Activated naive CD8-positive, alpha-beta T cell treated with anti-CD3 and anti-CD28 coated beads, Interleukin-2, amount 10 ng/mL, durations not matched to agents 7 days and 5 days (primary cell): Measurements from ENCODE around the gene KAZN. TPM values are rescaled to one million over a fixed set of nuclear protein-coding genes. Genes with fewer than 3 reads are reported as not detected.

Source experiments
- ATAC-seq: fragments of 150-1000 bp; cut with Tn5 transposase; one replicate; pipeline ENCODE4 v1.10.0; 2021; ENCODE audit warnings: low read depth, moderate library complexity
- POLR2A ChIA-PET: fragments of 350-600 bp; sonication (Branson Sonifier 250); formaldehyde crosslinking; loops from one replicate; lab custom pipeline; 2021; ENCODE audit warnings: antibody characterized with exemption; lab: Charles Lee
- DNase-seq: peaks from one replicate; pipeline ENCODE4 v3.0.0; 2021
- H3K27ac Mint-ChIP-seq: one replicate; pipeline ENCODE4 v1.8.0; 2022; ENCODE audit warnings: mild to moderate bottlenecking, mixed read lengths
- H3K27me3 Mint-ChIP-seq: one replicate; pipeline ENCODE4 v1.8.0; 2022; ENCODE audit warnings: mild to moderate bottlenecking, moderate library complexity, mixed read lengths
- H3K36me3 Mint-ChIP-seq: one replicate; pipeline ENCODE4 v1.8.0; 2021; ENCODE audit warnings: mild to moderate bottlenecking, mixed read lengths
- H3K4me1 Mint-ChIP-seq: one replicate; pipeline ENCODE4 v1.8.0; 2021; ENCODE audit warnings: mixed read lengths
- H3K4me3 Mint-ChIP-seq: one replicate; pipeline ENCODE4 v1.8.0; 2022; ENCODE audit warnings: mild to moderate bottlenecking, moderate library complexity, mixed read lengths
- H3K9me3 Mint-ChIP-seq: one replicate; pipeline ENCODE4 v1.8.0; 2021; ENCODE audit warnings: mixed read lengths
- total RNA-seq, 2 experiments: library from RNA; stranded (reverse); gene quantifications; one replicate each; pipeline ENCODE4 v1.2.3, GENCODE V29; 2021

Gene KAZN
- total RNA-seq, 2 experiments from 2014 or later = 0.91 to 1.4 TPM

GRCh38 chr1:15049067-15049466 lies 450.6 kb downstream of the KAZN start:
- no peaks in the 10 kb centered on the region for H3K9me3 Mint-ChIP-seq
- H3K36me3 Mint-ChIP-seq = no peaks in the 10 kb centered on the region
- DNase-seq = no peak
- POLR2A ChIA-PET = no interaction called here
- no peak overlapping the region for H3K27ac Mint-ChIP-seq
- no peak for ATAC-seq
- no peaks in the 10 kb centered on the region for H3K4me1 Mint-ChIP-seq
- H3K27me3 Mint-ChIP-seq = no peaks in the 10 kb centered on the region
- no peak overlapping the region for H3K4me3 Mint-ChIP-seq

- H3K27me3 Mint-ChIP-seq = no peaks in the 10 kb centered on the region
- H3K4me1 Mint-ChIP-seq = no peaks in the 10 kb centered on the region
- no peak overlapping the region for H3K4me3 Mint-ChIP-seq
- H3K27ac Mint-ChIP-seq = no peak overlapping the region
- POLR2A ChIA-PET = no interaction called here
- ATAC-seq (no peak), DNase-seq (no peak)
- no peaks in the 10 kb centered on the region for H3K36me3 Mint-ChIP-seq
- no peaks in the 10 kb centered on the region for H3K9me3 Mint-ChIP-seq
These were observed 453.5 kb downstream of the KAZN start for GRCh38 chr1:15051882-15052528.

- POLR2A ChIA-PET = no interaction called here
- Mint-ChIP-seq H3K9me3 (no peaks in the 10 kb centered on the region), H3K4me3 (no peak overlapping the region), H3K4me1 (no peaks in the 10 kb centered on the region), H3K36me3 (no peaks in the 10 kb centered on the region), H3K27ac (no peak overlapping the region), H3K27me3 (no peaks in the 10 kb centered on the region)
- ATAC-seq (no peak), DNase-seq (no peak)
These were observed 454.7 kb downstream of the KAZN start for GRCh38 chr1:15053153-15053552.

- no peaks in the 10 kb centered on the region for H3K27me3 Mint-ChIP-seq
- ATAC-seq = no peak
- POLR2A ChIA-PET = no interaction called here
- no peaks in the 10 kb centered on the region for H3K4me1 Mint-ChIP-seq
- H3K4me3 Mint-ChIP-seq = no peak overlapping the region
- H3K36me3 Mint-ChIP-seq = no peaks in the 10 kb centered on the region
- no peak for DNase-seq
- no peak overlapping the region for H3K27ac Mint-ChIP-seq
- H3K9me3 Mint-ChIP-seq = no peaks in the 10 kb centered on the region
These were observed 457.4 kb downstream of the KAZN start for GRCh38 chr1:15055736-15056415.

- H3K27ac Mint-ChIP-seq = no peak overlapping the region
- POLR2A ChIA-PET = no interaction called here
- no peak for DNase-seq
- H3K4me1 Mint-ChIP-seq = no peaks in the 10 kb centered on the region
- no peaks in the 10 kb centered on the region for H3K27me3 Mint-ChIP-seq
- no peaks in the 10 kb centered on the region for H3K9me3 Mint-ChIP-seq
- no peak for ATAC-seq
- H3K36me3 Mint-ChIP-seq = no peaks in the 10 kb centered on the region
- H3K4me3 Mint-ChIP-seq = no peak overlapping the region
These were observed 458.2 kb downstream of the KAZN start for GRCh38 chr1:15056515-15057285.

- H3K27ac Mint-ChIP-seq = no peak overlapping the region
- DNase-seq = no peak
These were observed 459.3 kb downstream of the KAZN start for GRCh38 chr1:15057834-15058233.

GRCh38 chr1:15058261-15058660 lies 459.8 kb downstream of the KAZN start:
- Mint-ChIP-seq H3K4me1 (no peaks in the 10 kb centered on the region), H3K36me3 (no peaks in the 10 kb centered on the region), H3K27ac (no peak overlapping the region), H3K4me3 (no peak overlapping the region), H3K27me3 (no peaks in the 10 kb centered on the region), H3K9me3 (peaks cover 2% of the 10 kb centered on the region)
- POLR2A ChIA-PET = no interaction called here
- ATAC-seq (no peak), DNase-seq (no peak)

More at GRCh38 chr1:15057834-15058233, 459.3 kb downstream of the KAZN start:
- no peaks in the 10 kb centered on the region for H3K4me1 Mint-ChIP-seq
- no peaks in the 10 kb centered on the region for H3K27me3 Mint-ChIP-seq
- H3K36me3 Mint-ChIP-seq = no peaks in the 10 kb centered on the region
- no peak overlapping the region for H3K4me3 Mint-ChIP-seq
- no peak for ATAC-seq
- peaks cover 2% of the 10 kb centered on the region for H3K9me3 Mint-ChIP-seq
- POLR2A ChIA-PET = no interaction called here

- no peaks in the 10 kb centered on the region for H3K36me3 Mint-ChIP-seq
- no peaks in the 10 kb centered on the region for H3K4me1 Mint-ChIP-seq
- ATAC-seq = no peak
- peaks cover 2% of the 10 kb centered on the region for H3K9me3 Mint-ChIP-seq
- no peak overlapping the region for H3K4me3 Mint-ChIP-seq
- POLR2A ChIA-PET = no interaction called here
- no peaks in the 10 kb centered on the region for H3K27me3 Mint-ChIP-seq
- DNase-seq = no peak
- no peak overlapping the region for H3K27ac Mint-ChIP-seq
These were observed 461.6 kb downstream of the KAZN start for GRCh38 chr1:15060104-15060503.

- DNase-seq (no peak), ATAC-seq (no peak)
- Mint-ChIP-seq H3K27ac (no peak overlapping the region), H3K27me3 (no peaks in the 10 kb centered on the region), H3K4me3 (no peak overlapping the region), H3K36me3 (no peaks in the 10 kb centered on the region), H3K4me1 (peaks cover 3% of the 10 kb centered on the region), H3K9me3 (peaks cover 2% of the 10 kb centered on the region)
- POLR2A ChIA-PET = no interaction called here
These were observed 464.1 kb downstream of the KAZN start for GRCh38 chr1:15062479-15063099.

GRCh38 chr1:15063346-15063745 lies 464.9 kb downstream of the KAZN start:
- POLR2A ChIA-PET = no interaction called here
- H3K27ac Mint-ChIP-seq = no peak overlapping the region
- DNase-seq (no peak), ATAC-seq (no peak)
- no peak overlapping the region for H3K4me3 Mint-ChIP-seq
- no peaks in the 10 kb centered on the region for H3K27me3 Mint-ChIP-seq
- H3K4me1 Mint-ChIP-seq = peaks cover 3% of the 10 kb centered on the region
- H3K9me3 Mint-ChIP-seq = peaks cover 2% of the 10 kb centered on the region
- no peaks in the 10 kb centered on the region for H3K36me3 Mint-ChIP-seq

- H3K4me3 Mint-ChIP-seq = no peak overlapping the region
- ATAC-seq (no peak), DNase-seq (no peak)
- H3K4me1 Mint-ChIP-seq = peaks cover 3% of the 10 kb centered on the region
- POLR2A ChIA-PET = no interaction called here
- no peak overlapping the region for H3K27ac Mint-ChIP-seq
- no peaks in the 10 kb centered on the region for H3K27me3 Mint-ChIP-seq
- H3K36me3 Mint-ChIP-seq = no peaks in the 10 kb centered on the region
- H3K9me3 Mint-ChIP-seq = peaks cover 2% of the 10 kb centered on the region
These were observed 465.3 kb downstream of the KAZN start for GRCh38 chr1:15063783-15064182.

GRCh38 chr1:15064217-15064929 lies 465.9 kb downstream of the KAZN start:
- H3K27me3 Mint-ChIP-seq = no peaks in the 10 kb centered on the region
- peaks cover 3% of the 10 kb centered on the region for H3K4me1 Mint-ChIP-seq
- H3K4me3 Mint-ChIP-seq = no peak overlapping the region
- DNase-seq (no peak), ATAC-seq (no peak)
- no peaks in the 10 kb centered on the region for H3K36me3 Mint-ChIP-seq
- POLR2A ChIA-PET = interaction anchor here (0.7 kb wide), 1 partner anchor 261 kb away, joined by 3 read pairs; no protein-coding TSS in a partner anchor
- peaks cover 2% of the 10 kb centered on the region for H3K9me3 Mint-ChIP-seq
- no peak overlapping the region for H3K27ac Mint-ChIP-seq

- H3K36me3 Mint-ChIP-seq = no peaks in the 10 kb centered on the region
- POLR2A ChIA-PET = no interaction called here
- H3K4me3 Mint-ChIP-seq = no peak overlapping the region
- H3K27me3 Mint-ChIP-seq = no peaks in the 10 kb centered on the region
- H3K9me3 Mint-ChIP-seq = peaks cover 2% of the 10 kb centered on the region
- no peak overlapping the region for H3K27ac Mint-ChIP-seq
- peaks cover 3% of the 10 kb centered on the region for H3K4me1 Mint-ChIP-seq
- ATAC-seq (no peak), DNase-seq (no peak)
These were observed 466.8 kb downstream of the KAZN start for GRCh38 chr1:15065291-15065690.
